Endothelial cell of umbilical vein (primary cell): ENCODE data around the gene DLG5. TPM values are rescaled to one million over a fixed set of nuclear protein-coding genes. Genes with fewer than 3 reads are reported as not detected.

Experiments
- BruUV-seq: library from RNA; stranded (reverse); fragments of 400-500 nt; replicated peaks from 2 replicates; lab custom pipeline; 2021; lab: Mats Ljungman, UMichigan
- CTCF ChIA-PET: fragments of 300-600, 350-600 bp; sonication (Branson Sonifier 250); formaldehyde crosslinking; loops from one replicate; lab custom pipeline; 2021; ENCODE audit warnings: antibody characterized with exemption, inconsistent platforms; lab: Charles Lee
- POLR2A ChIA-PET: fragments of 300-600, 350-600 bp; sonication (Branson Sonifier 250); formaldehyde crosslinking; loops from one replicate; lab custom pipeline; 2021; ENCODE audit warnings: antibody characterized with exemption, inconsistent platforms; lab: Charles Lee
- DNase-seq: peaks from one replicate; pipeline ENCODE4 v3.0.0-alpha.2; 2011; ENCODE audit warnings: low read depth, low spot score
- FAIRE-seq: peaks from 2 replicates; lab custom pipeline; 2011; peaks lifted over from hg19 to GRCh38; lab: Jason Lieb, UNC
- H2AFZ ChIP-seq: 2 replicates; pipeline ENCODE4 v1.6.0; 2012; ENCODE audit warnings: low read depth, low read length, control low read depth, inconsistent platforms
- H3K27ac ChIP-seq: 2 replicates; pipeline ENCODE4 v1.5.1; 2011; ENCODE audit warnings: low read depth, mild to moderate bottlenecking, control low read depth, low read length, moderate library complexity; ENCODE audit not compliant: insufficient read depth
- H3K27me3 ChIP-seq, 2 experiments: 2 replicates each; pipeline versions ENCODE4 v1.6.0 to v1.6.1; 2011; ENCODE audit warnings: low read length in 2 of 2, mixed read lengths in 1 of 2; ENCODE audit not compliant: control insufficient read depth in 2 of 2, insufficient read depth in 2 of 2
- H3K36me3 ChIP-seq, 2 experiments: 2 replicates in 1 of 2; 3 replicates in 1 of 2; pipeline ENCODE4 v1.5.1; 2011; ENCODE audit warnings: low read length in 2 of 2, mild to moderate bottlenecking in 1 of 2, moderate library complexity in 1 of 2; ENCODE audit not compliant: control insufficient read depth in 2 of 2, insufficient read depth in 2 of 2; ENCODE audit errors: extremely low read depth in 1 of 2
- H3K4me1 ChIP-seq: 3 replicates; pipeline ENCODE4 v1.5.1; 2011; ENCODE audit warnings: mild to moderate bottlenecking, low read length; ENCODE audit not compliant: control insufficient read depth, insufficient read depth; ENCODE audit errors: extremely low read depth
- H3K4me2 ChIP-seq: 2 replicates; pipeline ENCODE4 v1.6.1; 2011; ENCODE audit warnings: low read length, control low read depth, mixed read lengths; ENCODE audit not compliant: insufficient read depth
- H3K4me3 ChIP-seq, 3 experiments: fragments of 200-600 bp in 1 of 3; sonication (generic), shearing (Covaris generic) in 1 of 3; replicated peaks in 1 of 3; 2 replicates each; pipeline ENCODE4 v1.5.1; 2011 to 2016; ENCODE audit warnings: control low read depth in 3 of 3, low read length in 3 of 3, mild to moderate bottlenecking in 2 of 3, inconsistent platforms in 1 of 3, low read depth in 1 of 3, moderate library complexity in 1 of 3; ENCODE audit not compliant: insufficient read depth in 1 of 3
- H3K79me2 ChIP-seq: 2 replicates; pipeline ENCODE4 v1.6.0; 2012; ENCODE audit warnings: low read length, inconsistent platforms; ENCODE audit not compliant: control insufficient read depth, insufficient read depth
- H3K9ac ChIP-seq: replicated peaks from 2 replicates; pipeline ENCODE3; 2011; ENCODE audit warnings: low read length, control low read depth; ENCODE audit not compliant: insufficient read depth; ENCODE audit errors: extremely low read depth
- H3K9me1 ChIP-seq: replicated peaks from 3 replicates; pipeline ENCODE4 v1.6.0; 2011; ENCODE audit warnings: mild to moderate bottlenecking, low read length; ENCODE audit not compliant: control insufficient read depth, insufficient read depth; ENCODE audit errors: extremely low read depth
- H3K9me3 ChIP-seq: replicated peaks from 2 replicates; pipeline ENCODE4 v1.5.1; 2012; ENCODE audit warnings: low read length, inconsistent platforms; ENCODE audit not compliant: control insufficient read depth, insufficient read depth
- H4K20me1 ChIP-seq: replicated peaks from 2 replicates; pipeline ENCODE3; 2011; ENCODE audit warnings: mild to moderate bottlenecking, low read length; ENCODE audit not compliant: control insufficient read depth, insufficient read depth; ENCODE audit errors: extremely low read depth
- EZH2 ChIP-seq: IDR thresholded peaks from 2 replicates; pipeline ENCODE4 v1.6.1; 2012; ENCODE audit warnings: borderline replicate concordance, low read depth, mild to moderate bottlenecking, moderate library complexity, low read length, inconsistent platforms; ENCODE audit not compliant: severe bottlenecking
- GATA2 ChIP-seq: IDR thresholded peaks from 2 replicates; pipeline ENCODE4 v1.7.0; 2011; ENCODE audit warnings: low read depth, mild to moderate bottlenecking, moderate library complexity, mixed read lengths, low read length; ENCODE audit not compliant: insufficient read length, insufficient read depth
- JUN ChIP-seq: IDR thresholded peaks from 2 replicates; pipeline ENCODE4 v1.6.1; 2011; ENCODE audit warnings: borderline replicate concordance, low read depth; ENCODE audit not compliant: insufficient read length, insufficient read depth
- MYC ChIP-seq: IDR thresholded peaks from one replicate; pipeline ENCODE4 v1.6.1; 2011; ENCODE audit warnings: mild to moderate bottlenecking, low read depth, low read length
- POLR2AphosphoS5 ChIP-seq: IDR thresholded peaks from 2 replicates; pipeline ENCODE4 v1.6.1; 2012; ENCODE audit warnings: low read depth, mild to moderate bottlenecking, control low read depth, low read length, moderate library complexity; ENCODE audit not compliant: insufficient read depth
- dilution Hi-C: fragments of 300-500 bp; cut with MboI; formaldehyde crosslinking; loops from one replicate; pipeline ENCODE4 v1.15.0; 2019; ENCODE audit warnings: low sequenced_read_pairs; ENCODE audit not compliant: extremely low pct_ligation_motif_present
- intact Hi-C: fragments of 100-400 bp; cut with micrococcal nuclease; formaldehyde crosslinking; loops from one replicate; pipeline ENCODE4 v1.10.0; 2022
- polyA plus RNA-seq, 4 experiments: library from polyadenylated mRNA; depleted of rRNA in 3 of 4; stranded (reverse) in 3 of 4; unstranded in 1 of 4; fragments of >200 nt; gene quantifications; 2 replicates each; pipeline versions ENCODE4 v1.2.1 to v1.2.3, GENCODE V29; 2011 to 2012; ENCODE audit warnings: missing spikeins in 1 of 4
- total RNA-seq: library from RNA; stranded (reverse); gene quantifications from 2 replicates; pipeline ENCODE4 v1.2.3, GENCODE V29; 2021
- TF ChIP-seq, protein P1 (sequence below), 2 donors: IDR thresholded peaks; 1 replicate in 1 of 2; 2 replicates in 1 of 2; pipeline ENCODE4 v1.5.1; 2011; ENCODE audit warnings: low read length in 2 of 2, mild to moderate bottlenecking in 2 of 2, moderate library complexity in 2 of 2, control low read depth in 1 of 2, inconsistent platforms in 1 of 2, low read depth in 1 of 2; ENCODE audit not compliant: insufficient read depth in 1 of 2; ENCODE audit errors: extremely low read depth in 1 of 2

The DLG5 gene
- total and polyA plus RNA-seq, 2 donors (not counting 3 experiments of a cell fraction or from before 2014, with no cell fraction given), result 12.3 to 24.9 TPM

DNA sequence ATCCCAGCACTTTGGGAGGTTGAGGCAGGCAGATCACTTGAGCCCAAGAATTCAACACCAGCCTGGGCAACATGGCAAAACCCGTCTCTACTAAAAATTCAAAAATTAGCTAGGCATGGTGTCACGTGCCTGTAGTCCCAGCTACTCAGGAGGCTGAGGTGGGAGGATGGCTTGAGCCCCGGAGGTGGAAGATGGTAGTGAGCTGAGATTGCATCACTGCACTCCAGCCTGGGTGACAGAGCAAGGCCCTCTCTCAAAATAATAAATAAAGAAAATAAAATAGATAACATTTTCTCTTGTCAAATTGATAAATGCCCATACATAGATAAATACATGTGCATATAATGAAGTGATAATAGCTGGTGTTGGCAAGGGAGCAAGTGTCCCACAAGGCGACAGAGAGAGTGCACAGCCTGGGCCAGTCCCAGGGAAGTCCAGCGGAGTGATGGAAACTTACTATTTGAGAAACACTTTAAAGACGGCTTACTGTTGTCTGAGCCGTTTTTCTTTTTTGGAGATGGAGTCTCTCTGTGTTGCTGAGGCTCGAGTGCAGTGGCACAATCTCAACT is 33.4 kb upstream of the DLG5 start:
- H3K4me3 ChIP-seq, result no peak overlapping the region
- no peak overlapping the region for H2AFZ ChIP-seq
- H4K20me1 ChIP-seq, result no peaks in the 10 kb centered on the region
- H3K27me3 ChIP-seq, result peaks cover 2% of the 10 kb centered on the region in 2 experiments
- dilution Hi-C loops, result no loop called here
- H3K27ac ChIP-seq, result no peak overlapping the region
- intact Hi-C loops, result no loop called here
- CTCF ChIA-PET, result interaction anchor here (0.6 kb wide), 1 partner anchor 8 kb away, joined by 3 read pairs; no protein-coding TSS in a partner anchor
- no peaks in the 10 kb centered on the region for H3K4me1 ChIP-seq
- TF ChIP-seq EZH2 (no peak), MYC (no peak), JUN (no peak), POLR2AphosphoS5 (no peak), GATA2 (no peak)
- TF ChIP-seq, protein P1, sequence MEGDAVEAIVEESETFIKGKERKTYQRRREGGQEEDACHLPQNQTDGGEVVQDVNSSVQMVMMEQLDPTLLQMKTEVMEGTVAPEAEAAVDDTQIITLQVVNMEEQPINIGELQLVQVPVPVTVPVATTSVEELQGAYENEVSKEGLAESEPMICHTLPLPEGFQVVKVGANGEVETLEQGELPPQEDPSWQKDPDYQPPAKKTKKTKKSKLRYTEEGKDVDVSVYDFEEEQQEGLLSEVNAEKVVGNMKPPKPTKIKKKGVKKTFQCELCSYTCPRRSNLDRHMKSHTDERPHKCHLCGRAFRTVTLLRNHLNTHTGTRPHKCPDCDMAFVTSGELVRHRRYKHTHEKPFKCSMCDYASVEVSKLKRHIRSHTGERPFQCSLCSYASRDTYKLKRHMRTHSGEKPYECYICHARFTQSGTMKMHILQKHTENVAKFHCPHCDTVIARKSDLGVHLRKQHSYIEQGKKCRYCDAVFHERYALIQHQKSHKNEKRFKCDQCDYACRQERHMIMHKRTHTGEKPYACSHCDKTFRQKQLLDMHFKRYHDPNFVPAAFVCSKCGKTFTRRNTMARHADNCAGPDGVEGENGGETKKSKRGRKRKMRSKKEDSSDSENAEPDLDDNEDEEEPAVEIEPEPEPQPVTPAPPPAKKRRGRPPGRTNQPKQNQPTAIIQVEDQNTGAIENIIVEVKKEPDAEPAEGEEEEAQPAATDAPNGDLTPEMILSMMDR (IDR thresholded peaks at IDR 0.05; ENCODE audit: extremely low read depth in 1 of 2, insufficient read depth in 1 of 2, low read depth in 1 of 2, low read length in 2 of 2), result no peak
- FAIRE-seq, result no peak
- no TSS peak for BruUV-seq
- H3K9me3 ChIP-seq, result no peaks in the 10 kb centered on the region
- POLR2A ChIA-PET, result no interaction called here
- DNase-seq, result no peak
- no peak overlapping the region for H3K4me2 ChIP-seq
- no peaks in the 10 kb centered on the region for H3K36me3 ChIP-seq
- H3K79me2 ChIP-seq, result no peaks in the 10 kb centered on the region
- H3K9ac ChIP-seq, result no peak overlapping the region
- no peaks in the 10 kb centered on the region for H3K9me1 ChIP-seq
